Bronchial epithelial cell (primary cell): Measurements from ENCODE around the gene SHANK3. TPM values are rescaled to one million over a fixed set of nuclear protein-coding genes. Genes with fewer than 3 reads are reported as not detected.
A peak's percentile ranks its signal among the peaks of the same experiment; 100 is the strongest.

Experiments used
- DNase-seq: peaks from one replicate; pipeline ENCODE4 v3.0.0-alpha.2; 2010; ENCODE audit warnings: low read depth
- FAIRE-seq: peaks from 2 replicates; lab custom pipeline; 2011; peaks lifted over from hg19 to GRCh38; lab: Jason Lieb, UNC
- H3K27me3 ChIP-seq: 2 replicates; pipeline ENCODE4 v1.5.1; 2011; ENCODE audit warnings: low read length; ENCODE audit not compliant: control insufficient read depth, insufficient read depth
- H3K36me3 ChIP-seq: 2 replicates; pipeline ENCODE4 v1.5.1; 2011; ENCODE audit warnings: low read length; ENCODE audit not compliant: control insufficient read depth, insufficient read depth
- H3K4me3 ChIP-seq: 2 replicates; pipeline ENCODE4 v1.5.1; 2011; ENCODE audit warnings: mild to moderate bottlenecking, low read depth, low read length, control low read depth
- total RNA-seq: library from RNA; depleted of rRNA; stranded (reverse); fragments of >200 nt; gene quantifications from 2 replicates; pipeline ENCODE4 v1.2.1, GENCODE V29; 2014
- TF ChIP-seq, protein P1 (sequence below): IDR thresholded peaks from 2 replicates; pipeline ENCODE4 v1.5.1; 2011; ENCODE audit warnings: mild to moderate bottlenecking, moderate library complexity, low read length, control low read depth, inconsistent platforms; ENCODE audit not compliant: insufficient read depth, severe bottlenecking

SHANK3 gene
- total RNA-seq, 1 donor from 2014 or later: 0.79 TPM

DNA sequence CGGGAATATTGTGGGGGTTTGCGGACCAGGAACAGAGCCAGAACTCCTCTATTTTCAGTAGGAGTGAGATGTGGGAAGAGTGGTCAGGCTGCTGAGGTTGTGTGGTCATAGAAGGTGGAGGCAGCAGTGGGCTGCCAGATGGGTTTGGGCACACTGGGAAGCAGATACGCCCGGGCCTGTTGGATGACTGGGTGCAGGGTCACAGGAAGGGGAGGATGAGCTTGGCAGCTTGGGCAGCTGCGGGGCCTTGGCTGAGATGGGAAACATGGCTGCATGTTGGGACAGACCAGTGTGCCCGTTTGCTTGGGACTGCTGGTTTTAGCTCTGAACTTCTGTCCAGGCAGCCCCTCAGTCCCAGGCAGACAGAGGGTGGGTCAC is 11.4 kb downstream of the SHANK3 start:
- TF ChIP-seq, protein P1, sequence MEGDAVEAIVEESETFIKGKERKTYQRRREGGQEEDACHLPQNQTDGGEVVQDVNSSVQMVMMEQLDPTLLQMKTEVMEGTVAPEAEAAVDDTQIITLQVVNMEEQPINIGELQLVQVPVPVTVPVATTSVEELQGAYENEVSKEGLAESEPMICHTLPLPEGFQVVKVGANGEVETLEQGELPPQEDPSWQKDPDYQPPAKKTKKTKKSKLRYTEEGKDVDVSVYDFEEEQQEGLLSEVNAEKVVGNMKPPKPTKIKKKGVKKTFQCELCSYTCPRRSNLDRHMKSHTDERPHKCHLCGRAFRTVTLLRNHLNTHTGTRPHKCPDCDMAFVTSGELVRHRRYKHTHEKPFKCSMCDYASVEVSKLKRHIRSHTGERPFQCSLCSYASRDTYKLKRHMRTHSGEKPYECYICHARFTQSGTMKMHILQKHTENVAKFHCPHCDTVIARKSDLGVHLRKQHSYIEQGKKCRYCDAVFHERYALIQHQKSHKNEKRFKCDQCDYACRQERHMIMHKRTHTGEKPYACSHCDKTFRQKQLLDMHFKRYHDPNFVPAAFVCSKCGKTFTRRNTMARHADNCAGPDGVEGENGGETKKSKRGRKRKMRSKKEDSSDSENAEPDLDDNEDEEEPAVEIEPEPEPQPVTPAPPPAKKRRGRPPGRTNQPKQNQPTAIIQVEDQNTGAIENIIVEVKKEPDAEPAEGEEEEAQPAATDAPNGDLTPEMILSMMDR: no peak
- Histone ChIP-seq H3K36me3 (peaks cover 2% of the 10 kb centered on the region), H3K27me3 (no peaks in the 10 kb centered on the region), H3K4me3 (no peak overlapping the region)
- no peak for FAIRE-seq
- DNase-seq: peak; percentile 73

DNA sequence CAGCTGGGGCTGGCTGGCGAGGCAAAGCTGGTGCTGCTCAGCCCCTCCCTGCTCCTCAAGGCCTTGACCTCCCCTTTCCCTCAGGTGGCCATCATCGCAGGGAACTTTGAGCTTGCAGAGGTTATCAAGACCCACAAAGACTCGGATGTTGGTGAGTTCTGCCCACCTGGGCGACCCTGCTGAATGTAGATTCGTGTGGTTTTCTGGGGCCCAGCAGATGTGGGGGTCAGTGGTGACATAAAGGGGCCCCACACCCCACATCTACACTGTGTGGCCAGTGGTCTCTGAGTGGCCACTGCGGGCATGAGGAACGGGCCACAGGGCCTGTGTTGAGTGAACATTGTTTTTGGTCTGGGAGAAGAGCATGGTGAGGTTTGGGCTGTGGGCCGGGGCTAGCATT is 11.9 kb downstream of the SHANK3 start:
- TF ChIP-seq, protein P1: no peak
- Histone ChIP-seq H3K36me3 (no peaks in the 10 kb centered on the region), H3K27me3 (no peaks in the 10 kb centered on the region), H3K4me3 (no peak overlapping the region)
- DNase-seq (no peak), FAIRE-seq (no peak)

DNA sequence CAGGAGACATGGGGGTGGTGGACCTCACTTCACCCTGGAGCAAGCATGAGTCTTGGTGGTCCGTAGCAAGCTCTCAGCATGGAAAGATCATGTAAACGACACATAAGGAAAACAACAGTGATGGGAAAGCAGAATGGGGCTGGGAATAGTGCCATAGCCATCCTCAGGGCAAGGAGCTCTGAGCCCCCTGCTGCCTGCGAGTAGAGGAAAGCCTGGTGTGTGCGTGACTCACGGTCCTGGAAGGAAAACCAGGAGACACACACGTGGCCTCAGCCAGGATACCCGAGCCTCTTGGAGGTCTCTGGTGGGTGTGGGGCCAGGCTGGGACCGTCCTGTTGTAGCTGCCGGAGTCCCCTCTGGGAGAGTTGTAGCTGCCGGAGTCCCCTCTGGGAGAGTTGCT is 12.4 kb downstream of the SHANK3 start:
- TF ChIP-seq, protein P1: no peak
- Histone ChIP-seq H3K27me3 (no peaks in the 10 kb centered on the region), H3K4me3 (no peak overlapping the region), H3K36me3 (no peaks in the 10 kb centered on the region)
- FAIRE-seq: peak; percentile 28
- no peak for DNase-seq

DNA sequence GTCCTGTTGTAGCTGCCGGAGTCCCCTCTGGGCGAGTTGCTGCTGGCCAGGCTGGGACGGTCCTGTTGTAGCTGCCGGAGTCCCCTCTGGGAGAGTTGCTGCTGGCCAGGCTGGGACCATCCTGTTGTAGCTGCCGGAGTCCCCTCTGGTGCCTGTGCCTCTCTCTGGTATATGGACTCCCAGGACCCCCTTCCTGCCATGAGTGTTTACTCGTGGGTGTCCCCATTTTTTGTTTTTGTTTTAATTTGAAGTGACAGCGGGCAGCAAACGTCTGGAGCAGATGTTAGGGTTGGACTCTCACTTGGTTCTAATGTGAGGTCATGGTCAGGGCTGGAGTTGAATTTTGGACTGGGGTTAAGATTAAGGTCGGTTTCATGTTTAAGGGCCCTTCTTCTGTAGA is 14.2 kb downstream of the SHANK3 start:
- no peak for DNase-seq
- H3K4me3 ChIP-seq: no peak overlapping the region
- H3K27me3 ChIP-seq: no peaks in the 10 kb centered on the region
- TF ChIP-seq, protein P1: no peak
- no peak for FAIRE-seq
- no peaks in the 10 kb centered on the region for H3K36me3 ChIP-seq

DNA sequence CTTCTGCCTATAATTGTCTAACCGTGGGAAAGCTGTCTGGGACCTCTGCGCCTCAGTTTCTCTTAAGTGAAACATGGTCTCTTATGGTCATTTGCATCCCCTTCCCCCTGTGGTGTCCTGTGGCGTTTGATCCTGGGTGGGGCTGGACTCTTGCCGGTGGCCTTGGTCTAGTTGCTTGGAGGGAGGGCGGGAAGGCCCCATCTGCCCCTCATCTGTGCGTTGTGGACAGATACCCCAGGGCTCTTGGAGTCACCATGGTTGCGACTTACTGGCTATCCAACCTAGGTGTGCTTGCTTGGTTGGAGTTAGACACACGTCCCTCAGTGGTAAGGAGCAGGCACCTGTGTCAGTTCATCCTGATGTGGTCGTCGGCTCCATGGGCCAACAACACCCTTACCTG is 15.2 kb downstream of the SHANK3 start:
- Histone ChIP-seq H3K4me3 (no peak overlapping the region), H3K27me3 (no peaks in the 10 kb centered on the region), H3K36me3 (no peaks in the 10 kb centered on the region)
- FAIRE-seq (no peak), DNase-seq (no peak)
- TF ChIP-seq, protein P1: no peak

DNA sequence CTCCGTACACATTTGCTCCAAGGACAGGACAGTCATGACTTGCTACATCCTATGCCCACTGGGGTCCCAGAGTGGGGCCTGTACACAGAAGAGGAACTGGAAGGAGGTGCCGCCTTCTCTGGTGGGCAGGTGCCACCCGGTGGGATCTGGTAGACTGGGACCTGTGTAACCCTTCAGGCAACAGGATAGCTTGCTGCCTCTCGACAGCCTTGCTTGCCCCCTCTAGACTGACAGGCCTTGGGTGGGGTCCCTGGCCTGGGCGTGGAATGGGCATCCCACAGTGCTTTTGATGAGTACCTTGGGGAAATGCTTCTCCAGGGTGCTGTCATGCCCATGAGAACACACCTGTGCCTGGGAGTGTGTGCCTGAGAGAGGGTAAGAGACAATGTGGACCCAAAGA is 15.8 kb downstream of the SHANK3 start:
- no peak overlapping the region for H3K4me3 ChIP-seq
- TF ChIP-seq, protein P1: no peak
- no peak for FAIRE-seq
- no peak for DNase-seq
- H3K36me3 ChIP-seq: no peaks in the 10 kb centered on the region
- H3K27me3 ChIP-seq: no peaks in the 10 kb centered on the region
